HUDEP-2 (cell line): ENCODE data around the gene PIK3C2A.

Experiments used
- DNase-seq, 76 experiments: peaks; one replicate each; lab custom pipeline; 2025; ENCODE audit not compliant: unreplicated experiment in 76 of 76; lab: John Stamatoyannopoulos, UW

The PIK3C2A gene

DNA sequence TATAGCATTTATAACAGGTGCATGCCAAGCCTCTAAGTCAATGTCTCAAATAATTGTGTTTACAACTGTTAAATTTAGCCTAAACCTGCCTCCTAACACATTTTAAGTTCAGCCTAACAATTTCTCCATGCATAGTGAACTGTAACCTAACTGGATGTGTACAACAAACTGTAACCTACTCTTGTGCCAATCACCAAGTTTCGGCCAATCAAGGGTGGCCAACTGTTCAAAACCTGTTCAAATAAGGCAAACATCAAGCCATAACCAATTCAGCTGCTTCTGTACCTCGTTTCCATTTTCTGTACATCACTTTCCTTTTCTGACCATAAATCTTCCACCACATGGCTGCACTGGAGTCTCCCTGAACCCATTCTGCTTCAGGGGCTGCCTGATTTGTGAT lies 45.4 kb downstream of the PIK3C2A start:
- no peak for DNase-seq

DNA sequence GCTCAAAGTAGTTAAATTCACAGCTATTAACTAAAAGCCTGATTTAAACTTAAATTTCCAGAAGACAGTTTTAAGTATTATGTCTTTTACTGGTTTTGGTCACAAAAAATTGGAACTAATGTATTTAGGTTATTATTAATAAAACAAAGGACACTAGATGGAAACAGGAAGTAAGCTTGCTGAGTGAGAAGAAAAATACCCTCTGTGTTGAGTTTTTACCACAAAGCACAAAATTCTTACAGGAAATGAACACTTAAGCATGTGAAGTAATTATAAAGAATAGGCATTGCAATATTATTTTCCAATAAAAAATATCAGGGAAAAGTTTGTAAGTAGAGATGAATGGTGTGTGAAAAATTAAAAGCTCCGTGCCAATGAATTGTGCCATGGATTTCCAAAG lies 46.3 kb downstream of the PIK3C2A start:
- DNase-seq, result no peak

DNA sequence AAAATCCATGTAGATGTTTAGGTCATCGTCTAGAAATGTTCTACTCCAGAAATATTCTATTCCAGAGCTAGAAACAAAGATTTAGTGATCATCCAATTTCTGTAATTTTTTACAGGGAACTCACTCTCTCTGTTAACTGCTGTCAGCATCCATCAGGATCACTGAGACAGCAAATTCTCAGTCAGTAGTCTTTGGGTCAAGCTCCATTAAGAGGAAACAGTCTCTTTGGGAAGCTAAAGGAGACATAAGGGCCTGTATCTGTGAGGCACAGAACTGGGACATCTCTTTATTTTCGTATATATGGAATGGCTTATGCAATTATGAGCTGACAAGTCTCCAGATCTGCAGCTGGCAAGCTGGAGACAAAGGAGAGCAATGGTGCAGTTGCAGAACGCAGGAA lies 48.3 kb downstream of the PIK3C2A start:
- no peak for DNase-seq
